GM12875 (cell line): ENCODE measurements around the gene EBF4.
"Not testable (repeated sequence)": the region's sequence is repeated elsewhere in the genome, so short reads cannot be mapped to it uniquely, and the experiment has no call there.

ENCODE experiments used
- H3K4me3 ChIP-seq: one replicate; pipeline ENCODE4 v1.5.1; 2011; ENCODE audit warnings: low read depth, low read length, control low read depth
- TF ChIP-seq, protein P1 (sequence below): IDR thresholded peaks from 2 replicates; pipeline ENCODE4 v1.5.1; 2011; ENCODE audit warnings: low read depth, mild to moderate bottlenecking, control low read depth, inconsistent platforms, low read length, moderate library complexity, borderline replicate concordance; ENCODE audit not compliant: insufficient read depth

The EBF4 gene

DNA sequence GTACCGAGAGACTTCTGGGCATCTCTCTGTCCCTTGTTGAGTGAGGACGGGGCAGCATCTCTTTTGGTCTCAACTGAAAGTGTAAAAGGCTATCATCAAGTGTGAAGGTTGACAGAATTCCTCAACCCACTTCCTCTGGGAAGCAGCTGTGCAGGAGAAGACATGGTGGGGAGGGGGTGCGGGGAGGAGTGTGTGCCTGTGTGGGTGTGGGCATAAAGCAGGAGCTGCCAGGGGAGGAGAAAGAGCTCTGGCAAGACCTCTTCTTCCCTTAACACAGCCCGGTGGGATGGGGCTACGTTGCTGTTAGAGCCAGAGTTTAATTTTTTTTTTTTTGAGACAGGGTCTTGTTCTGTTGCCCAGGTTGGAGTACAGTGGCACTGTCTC is 76.0 kb downstream of the EBF4 start:
- H3K4me3 ChIP-seq, result no peak overlapping the region
- TF ChIP-seq, protein P1, sequence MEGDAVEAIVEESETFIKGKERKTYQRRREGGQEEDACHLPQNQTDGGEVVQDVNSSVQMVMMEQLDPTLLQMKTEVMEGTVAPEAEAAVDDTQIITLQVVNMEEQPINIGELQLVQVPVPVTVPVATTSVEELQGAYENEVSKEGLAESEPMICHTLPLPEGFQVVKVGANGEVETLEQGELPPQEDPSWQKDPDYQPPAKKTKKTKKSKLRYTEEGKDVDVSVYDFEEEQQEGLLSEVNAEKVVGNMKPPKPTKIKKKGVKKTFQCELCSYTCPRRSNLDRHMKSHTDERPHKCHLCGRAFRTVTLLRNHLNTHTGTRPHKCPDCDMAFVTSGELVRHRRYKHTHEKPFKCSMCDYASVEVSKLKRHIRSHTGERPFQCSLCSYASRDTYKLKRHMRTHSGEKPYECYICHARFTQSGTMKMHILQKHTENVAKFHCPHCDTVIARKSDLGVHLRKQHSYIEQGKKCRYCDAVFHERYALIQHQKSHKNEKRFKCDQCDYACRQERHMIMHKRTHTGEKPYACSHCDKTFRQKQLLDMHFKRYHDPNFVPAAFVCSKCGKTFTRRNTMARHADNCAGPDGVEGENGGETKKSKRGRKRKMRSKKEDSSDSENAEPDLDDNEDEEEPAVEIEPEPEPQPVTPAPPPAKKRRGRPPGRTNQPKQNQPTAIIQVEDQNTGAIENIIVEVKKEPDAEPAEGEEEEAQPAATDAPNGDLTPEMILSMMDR, result no peak

DNA sequence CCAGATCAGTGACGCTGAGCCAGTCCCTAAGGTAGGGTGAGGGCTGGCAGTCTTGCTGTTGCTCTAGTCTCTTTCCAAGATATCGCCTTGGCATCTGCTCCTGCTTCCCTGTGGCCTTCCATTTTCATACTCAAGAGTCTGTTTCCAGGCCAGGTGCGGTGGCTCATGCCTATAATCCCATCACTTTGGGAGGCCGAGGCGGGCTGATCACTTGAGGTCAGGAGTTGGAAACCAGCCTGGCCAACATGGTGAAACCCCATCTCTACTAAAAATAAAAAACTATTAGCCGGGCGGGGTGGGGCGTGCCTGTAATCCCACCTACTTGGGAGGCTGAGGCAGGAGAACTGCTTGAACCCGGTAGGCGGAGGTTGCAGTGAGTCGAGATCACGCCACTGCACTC is 77.5 kb downstream of the EBF4 start:
- not testable (repeated sequence) for H3K4me3 ChIP-seq

- H3K4me3 ChIP-seq, result no peak overlapping the region
- TF ChIP-seq, protein P1, result no peak
Observed at GRCh38 chr20:2771631-2772080, 79.1 kb downstream of the EBF4 start.

GRCh38 chr20:2773812-2774211 is 81.2 kb downstream of the EBF4 start:
- no peak overlapping the region for H3K4me3 ChIP-seq
- TF ChIP-seq, protein P1, result no peak

DNA sequence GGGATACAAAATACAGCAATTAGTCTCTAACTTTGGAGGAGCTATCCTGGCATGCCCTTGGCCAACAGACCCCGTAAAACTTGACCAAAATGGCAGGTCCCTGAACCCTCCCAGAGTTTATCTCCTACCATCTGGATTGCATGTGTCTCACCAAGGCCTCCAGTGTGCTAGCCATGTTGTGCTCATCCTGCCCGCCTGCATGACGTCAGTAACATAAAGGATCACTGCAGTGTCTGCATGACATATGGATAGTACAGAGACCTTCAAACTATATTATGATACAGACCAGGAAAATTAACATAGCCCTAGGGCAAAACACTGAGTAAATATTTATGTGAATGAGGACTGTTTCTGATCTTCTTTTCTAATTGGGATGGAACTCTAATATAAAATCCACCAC is 82.6 kb downstream of the EBF4 start:
- TF ChIP-seq, protein P1, result no peak
- H3K4me3 ChIP-seq, result no peak overlapping the region

DNA sequence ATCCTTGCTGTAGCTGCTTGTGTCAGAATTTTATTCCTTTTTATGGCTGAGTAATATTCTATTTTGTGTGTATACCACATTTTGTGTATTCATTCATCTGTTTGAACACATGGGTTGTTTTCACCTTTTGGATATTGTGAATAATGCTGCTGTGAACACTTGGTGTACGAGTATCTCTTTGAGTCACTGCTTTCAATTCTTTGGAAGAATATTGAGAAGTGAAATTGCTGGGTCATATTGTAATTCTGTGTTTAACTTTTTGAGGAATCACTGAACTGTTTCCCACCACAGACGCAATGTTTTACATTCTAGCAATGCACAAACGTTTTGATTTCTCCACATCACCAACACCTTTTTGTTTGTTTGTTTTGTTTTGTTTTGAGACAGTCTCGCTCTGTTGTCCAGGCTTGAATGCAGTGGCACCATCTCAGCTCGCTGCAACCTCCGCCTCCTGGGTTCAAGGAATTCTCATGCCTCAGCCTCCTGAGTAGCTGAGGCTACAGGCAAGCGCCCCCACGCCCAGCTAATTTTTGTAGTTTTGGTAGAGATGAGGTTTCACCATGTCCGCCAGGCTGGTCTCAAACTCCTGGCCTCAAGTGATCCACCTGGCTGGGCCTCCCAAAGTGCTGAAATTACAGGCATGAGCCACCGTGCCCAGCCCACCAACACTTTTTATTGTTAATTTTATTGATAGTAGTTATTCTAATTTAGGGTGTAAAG is 86.2 kb downstream of the EBF4 start:
- no peak overlapping the region for H3K4me3 ChIP-seq
- TF ChIP-seq, protein P1, result no peak

GRCh38 chr20:2780948-2781347 is 88.4 kb downstream of the EBF4 start:
- no peak overlapping the region for H3K4me3 ChIP-seq
- TF ChIP-seq, protein P1, result no peak
